Esophagus muscularis mucosa (tissue), 4 donors: Measurements from ENCODE around the gene ASIC2. TPM values are rescaled to one million over a fixed set of nuclear protein-coding genes. Genes with fewer than 3 reads are reported as not detected.
A peak's percentile ranks its signal among the peaks of the same experiment; 100 is the strongest.

Experiments used
- DNase-seq: peaks from one replicate; pipeline ENCODE4 v3.0.0-alpha.2; 2017; ENCODE audit errors: extremely low spot score
- H3K27ac ChIP-seq, 4 donors: fragments of 200-600 bp; sonication (generic); replicated peaks in 1 of 4; 1 replicate in 3 of 4; 2 replicates in 1 of 4; pipeline ENCODE4 v1.5.1; 2016 to 2019; ENCODE audit warnings: mild to moderate bottlenecking in 1 of 4
- H3K27me3 ChIP-seq, 4 donors: fragments of 200-600 bp; sonication (generic); one replicate each; pipeline versions ENCODE4 v1.5.1 to v1.6.0; 2016 to 2019
- H3K36me3 ChIP-seq, 4 donors: fragments of 200-600 bp; sonication (generic); one replicate each; pipeline ENCODE4 v1.5.1; 2016 to 2019
- H3K4me1 ChIP-seq, 4 donors: fragments of 200-600 bp; sonication (generic); one replicate each; pipeline ENCODE4 v1.5.1; 2016 to 2019
- H3K4me3 ChIP-seq, 4 donors: fragments of 200-600 bp; sonication (generic); 1 replicate in 2 of 4; 2 replicates in 2 of 4; pipeline ENCODE4 v1.5.1; 2016 to 2019; ENCODE audit warnings: mild to moderate bottlenecking in 4 of 4, moderate library complexity in 1 of 4
- H3K9me3 ChIP-seq, 4 donors: fragments of 200-600 bp; sonication (generic); 1 replicate in 3 of 4; 2 replicates in 1 of 4; pipeline ENCODE4 v1.5.1; 2016 to 2019
- CTCF ChIP-seq, 3 experiments: fragments of 200-600 bp in 2 of 3; fragments of 450-650 bp in 1 of 3; sonication (generic) in 2 of 3; IDR thresholded peaks; one replicate each; pipeline ENCODE4 v1.5.1; 2017 to 2019; ENCODE audit warnings: antibody characterized with exemption in 3 of 3, mild to moderate bottlenecking in 2 of 3, moderate library complexity in 1 of 3
- EP300 ChIP-seq: sonication (generic); formaldehyde crosslinking; IDR thresholded peaks from one replicate; pipeline ENCODE4 v1.6.1; 2017; ENCODE audit warnings: antibody characterized with exemption
- POLR2A ChIP-seq: fragments of 450-650 bp; IDR thresholded peaks from one replicate; pipeline ENCODE4 v1.6.1; 2017; ENCODE audit warnings: antibody characterized with exemption, moderate library complexity, mild to moderate bottlenecking, low read depth
- POLR2AphosphoS5 ChIP-seq, 2 donors: sonication (generic); formaldehyde crosslinking; IDR thresholded peaks; one replicate each; pipeline ENCODE4 v1.6.1; 2017; ENCODE audit warnings: antibody characterized with exemption in 2 of 2
- WGBS: methylation state at CpG from one replicate; pipeline ENCODE4 v1.1.5; 2018; 5-methylcytosine and 5-hydroxymethylcytosine counted together
- intact Hi-C: fragments of 100-400 bp; cut with DNase I; formaldehyde crosslinking; loops from one replicate; pipeline ENCODE4 v1.15.1; 2023
- total RNA-seq, 4 donors: library from RNA; depleted of rRNA; stranded (reverse); fragments of >200 nt; gene quantifications; one replicate each; pipeline versions ENCODE4 v1.1.0 to v1.2.1, GENCODE V29; 2016

Gene ASIC2
- total RNA-seq, 4 donors from 2014 or later: 0.13 TPM; not detected in 3

GRCh38 chr17:33040461-33040860 is 252.6 kb downstream of the ASIC2 start:
- TF ChIP-seq POLR2A: no peak
- TF ChIP-seq POLR2AphosphoS5 (IDR thresholded peaks at IDR 0.05): no peak
- WGBS: 42% methylated on average over 4 of the region's 4 CpGs
- no peak for DNase-seq
- Histone ChIP-seq H3K27ac (no peak overlapping the region), H3K4me1 (peaks cover 0 to 10% (median 6%) of the 10 kb centered on the region in 4 donors), H3K4me3 (no peak overlapping the region), H3K9me3 (no peaks in the 10 kb centered on the region), H3K36me3 (no peaks in the 10 kb centered on the region), H3K27me3 (peaks cover 0 to 30% (median 0%) of the 10 kb centered on the region in 4 donors)
- intact Hi-C loops: no loop called here

- Histone ChIP-seq H3K4me1 (peaks cover 0 to 10% (median 6%) of the 10 kb centered on the region in 4 donors), H3K27me3 (peaks cover 0 to 25% (median 0%) of the 10 kb centered on the region in 4 donors), H3K36me3 (no peaks in the 10 kb centered on the region), H3K9me3 (no peaks in the 10 kb centered on the region), H3K27ac (no peak overlapping the region), H3K4me3 (no peak overlapping the region)
- DNase-seq: no peak
- intact Hi-C loops: no loop called here
- TF ChIP-seq POLR2A (no peak), CTCF (IDR thresholded peaks at IDR 0.05) (no peak), POLR2AphosphoS5 (IDR thresholded peaks at IDR 0.05) (no peak), EP300 (no peak)
- 21% methylated on average over 2 of the region's 2 CpGs for WGBS
Measured at GRCh38 chr17:33039874-33040273, 253.2 kb downstream of the ASIC2 start.

- peaks cover 0 to 10% (median 6%) of the 10 kb centered on the region in 4 donors for H3K4me1 ChIP-seq
- no peaks in the 10 kb centered on the region for H3K9me3 ChIP-seq
- H3K4me3 ChIP-seq: no peak overlapping the region
- peak; percentile 27 to 45 (median 31) for TF ChIP-seq CTCF (IDR thresholded peaks at IDR 0.05)
- TF ChIP-seq POLR2AphosphoS5 (IDR thresholded peaks at IDR 0.05): no peak
- no peak for TF ChIP-seq POLR2A
- TF ChIP-seq EP300: no peak
- intact Hi-C loops: no loop called here
- 0% methylated on average over 3 of the region's 3 CpGs for WGBS
- no peaks in the 10 kb centered on the region for H3K36me3 ChIP-seq
- DNase-seq: no peak
- no peak overlapping the region for H3K27ac ChIP-seq
- H3K27me3 ChIP-seq: peaks cover 0 to 34% (median 0%) of the 10 kb centered on the region in 4 donors
Measured at GRCh38 chr17:33038740-33039139, 254.4 kb downstream of the ASIC2 start.

- TF ChIP-seq CTCF (IDR thresholded peaks at IDR 0.05) (no peak), POLR2AphosphoS5 (IDR thresholded peaks at IDR 0.05) (no peak), EP300 (no peak), POLR2A (no peak)
- Histone ChIP-seq H3K4me3 (no peak overlapping the region), H3K9me3 (no peaks in the 10 kb centered on the region), H3K4me1 (no peaks in the 10 kb centered on the region), H3K36me3 (no peaks in the 10 kb centered on the region), H3K27me3 (peaks cover 0 to 45% (median 0%) of the 10 kb centered on the region in 4 donors), H3K27ac (no peak overlapping the region)
- no peak for DNase-seq
- intact Hi-C loops: no loop called here
- 87% methylated on average over 3 of the region's 4 CpGs for WGBS
Measured at GRCh38 chr17:33033176-33033575, 259.9 kb downstream of the ASIC2 start.

GRCh38 chr17:33028778-33029177 is 264.3 kb downstream of the ASIC2 start:
- intact Hi-C loops: no loop called here
- H3K36me3 ChIP-seq: no peaks in the 10 kb centered on the region
- DNase-seq: no peak
- no peak overlapping the region for H3K27ac ChIP-seq
- peaks cover 0 to 13% (median 0%) of the 10 kb centered on the region in 4 donors for H3K27me3 ChIP-seq
- TF ChIP-seq EP300: no peak
- TF ChIP-seq POLR2A: no peak
- TF ChIP-seq CTCF (IDR thresholded peaks at IDR 0.05): no peak
- no peak for TF ChIP-seq POLR2AphosphoS5 (IDR thresholded peaks at IDR 0.05)
- WGBS: 100% methylated on average over 1 of the region's 1 CpG
- no peaks in the 10 kb centered on the region for H3K9me3 ChIP-seq
- no peak overlapping the region for H3K4me3 ChIP-seq
- no peaks in the 10 kb centered on the region for H3K4me1 ChIP-seq
